ENCODE results near the gene LITAFD. TPM values are rescaled to one million over a fixed set of nuclear protein-coding genes. Genes with fewer than 3 reads are reported as not detected.
"Not testable (repeated sequence)": the region's sequence is repeated elsewhere in the genome, so short reads cannot be mapped to it uniquely, and the experiment has no call there.

LITAFD gene
- total RNA-seq, 1 donor from 2014 or later: not detected

DNA sequence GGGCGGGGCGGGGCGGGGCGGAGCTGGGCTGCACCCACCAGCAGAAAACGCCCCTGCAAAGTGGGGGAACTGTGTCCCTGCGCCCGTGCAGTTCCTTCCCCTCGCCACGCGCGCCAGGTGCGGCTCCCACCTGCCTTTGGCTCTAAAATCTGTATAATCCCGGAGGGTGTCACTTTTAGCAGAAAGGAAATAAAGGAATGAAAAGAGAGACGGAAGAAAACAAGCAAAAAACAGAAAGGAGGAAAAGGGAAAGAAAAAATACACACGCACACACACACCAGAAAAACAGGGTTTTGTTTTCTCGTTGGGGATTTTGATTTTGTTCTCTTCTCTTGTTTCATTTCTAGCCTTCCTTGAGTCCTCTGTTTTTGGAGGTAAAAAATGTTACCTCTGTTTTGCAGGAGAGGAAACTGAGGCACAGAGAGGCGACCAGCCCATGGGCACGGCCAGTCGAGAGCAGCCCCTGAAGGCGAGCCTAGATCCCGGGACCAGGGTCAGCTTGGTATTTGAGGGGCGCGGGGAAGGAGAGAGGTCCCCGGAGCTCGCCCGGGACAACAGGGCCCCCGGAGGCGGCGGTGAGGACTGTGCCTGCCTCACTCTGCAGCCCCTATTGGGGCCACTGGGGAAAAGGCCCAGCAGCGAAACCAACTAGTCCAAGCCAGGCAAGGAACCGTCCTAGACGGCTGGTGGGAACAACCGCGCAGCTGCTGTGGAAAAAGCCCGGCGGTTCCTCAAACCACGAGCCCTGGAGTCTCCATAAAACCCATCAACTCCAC, 12.8 kb upstream of the LITAFD start:
- DNase-seq (ENCODE audit: low spot score in 2 of 2) (no peak), FAIRE-seq (no peak)

DNA sequence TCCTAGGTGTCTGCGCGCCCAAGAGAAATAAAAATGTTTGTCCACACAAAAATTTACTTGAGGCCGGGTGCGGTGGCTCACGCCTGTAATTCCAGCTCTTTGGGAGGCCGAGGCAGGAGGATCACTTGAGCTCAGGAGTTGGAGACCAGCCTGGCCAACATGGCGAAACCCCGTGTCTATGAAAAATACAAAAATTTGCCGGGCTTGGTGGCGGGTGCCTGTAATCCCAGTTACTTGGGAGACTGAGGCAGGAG, 12.2 kb upstream of the LITAFD start:
- FAIRE-seq; DNase-seq (ENCODE audit: low spot score in 2 of 2): not testable (repeated sequence)

DNA sequence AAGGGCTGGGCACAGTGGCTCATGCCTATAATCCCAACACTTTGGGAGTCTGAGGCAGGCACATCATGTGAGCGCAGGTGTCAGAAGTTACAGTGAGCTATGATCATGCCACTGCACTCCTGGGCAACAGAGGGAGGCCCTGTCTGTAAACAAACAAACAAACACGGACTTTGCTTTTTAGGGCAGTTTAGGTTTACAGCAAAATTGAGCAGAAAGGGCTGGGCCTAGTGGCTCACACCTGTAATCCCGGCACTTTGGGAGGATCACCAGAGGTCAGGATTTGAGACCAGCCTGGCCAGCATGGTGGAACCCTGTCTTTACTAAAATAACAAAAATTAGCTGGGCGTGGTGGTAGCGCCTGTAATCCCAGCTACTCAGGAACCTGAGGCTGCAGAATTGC, 10.1 kb upstream of the LITAFD start:
- no peak for FAIRE-seq
- no peak for DNase-seq (ENCODE audit: low spot score in 2 of 2)

DNA sequence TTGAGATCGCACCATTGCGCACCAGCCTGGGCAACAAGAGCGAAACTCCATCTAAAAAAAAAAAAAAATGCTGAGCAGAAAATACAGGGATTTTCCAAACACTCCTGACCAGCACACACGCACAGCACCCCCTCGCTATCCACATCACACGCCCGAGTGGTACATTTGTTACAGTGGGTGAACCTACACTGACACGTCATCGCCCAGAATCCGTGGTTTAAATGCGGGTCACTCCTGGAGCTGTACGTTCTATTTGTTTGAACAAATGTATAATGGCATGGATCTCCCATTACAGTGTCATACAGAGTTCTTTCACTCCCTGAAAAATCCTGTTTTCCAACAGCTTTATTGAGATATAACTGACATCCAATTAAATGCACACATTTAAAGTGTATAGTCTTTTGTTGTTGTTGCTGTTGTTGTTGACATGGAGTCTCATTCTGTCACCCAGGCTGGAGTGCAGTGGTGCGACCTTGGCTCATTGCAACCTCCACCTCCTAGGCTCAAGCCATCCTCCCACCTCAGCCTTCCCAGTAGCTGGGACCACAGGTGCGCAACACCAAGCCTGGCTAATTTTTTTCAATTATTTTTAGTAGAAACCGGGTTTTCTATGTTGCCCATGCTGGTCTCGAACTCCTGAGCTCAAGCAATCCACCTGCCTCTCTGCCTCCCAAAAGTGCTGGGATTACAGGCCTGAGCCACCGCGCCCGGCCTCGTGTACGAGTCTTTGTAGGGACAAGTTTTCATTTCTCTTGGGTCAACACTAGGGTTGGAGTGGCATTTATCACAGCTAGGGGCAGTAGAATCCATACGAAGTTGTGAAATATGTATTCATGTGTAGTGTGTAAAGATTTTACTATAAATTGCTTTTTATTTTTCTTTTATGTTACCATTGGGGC, 8.9 kb upstream of the LITAFD start:
- FAIRE-seq (no peak), DNase-seq (ENCODE audit: low spot score in 2 of 2) (no peak)

DNA sequence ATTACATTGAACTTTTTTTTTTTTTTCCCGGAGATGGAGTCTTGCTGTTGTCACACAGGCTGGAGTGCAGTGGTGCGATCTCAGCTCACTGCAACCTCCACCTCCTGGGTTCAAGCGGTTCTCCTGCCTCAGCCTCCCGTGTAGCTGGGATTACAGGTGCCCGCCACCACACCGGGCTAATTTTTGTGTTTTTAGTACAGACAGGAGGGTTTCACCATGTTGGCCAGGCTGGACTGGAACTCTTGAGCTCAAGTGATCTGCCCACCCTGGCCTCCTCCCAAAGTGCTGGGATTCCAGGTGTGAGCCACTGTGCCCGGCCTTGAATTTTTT, 8.3 kb upstream of the LITAFD start:
- not testable (repeated sequence) for DNase-seq (ENCODE audit: low spot score in 2 of 2); FAIRE-seq

DNA sequence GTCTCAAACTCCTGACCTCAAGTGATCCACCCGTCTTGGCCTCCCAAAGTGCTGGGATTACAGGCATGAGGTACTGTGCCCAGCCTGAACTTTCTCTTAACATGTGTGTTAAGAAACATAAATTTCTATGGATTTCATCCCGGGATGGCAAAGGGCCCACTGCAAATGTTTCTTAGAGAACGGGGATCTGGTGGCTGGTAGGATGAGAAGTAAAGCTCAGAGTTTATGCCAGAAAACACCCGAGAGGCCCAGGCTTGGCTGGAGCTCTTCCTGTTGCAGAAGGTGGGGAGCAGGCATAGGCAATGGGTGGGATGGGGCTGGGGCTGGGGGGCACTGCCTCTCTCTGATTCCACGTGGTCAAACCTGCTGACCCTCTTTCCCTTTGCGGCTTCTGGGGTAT, 7.8 kb upstream of the LITAFD start:
- no peak for DNase-seq (ENCODE audit: low spot score in 2 of 2)
- no peak for FAIRE-seq

DNA sequence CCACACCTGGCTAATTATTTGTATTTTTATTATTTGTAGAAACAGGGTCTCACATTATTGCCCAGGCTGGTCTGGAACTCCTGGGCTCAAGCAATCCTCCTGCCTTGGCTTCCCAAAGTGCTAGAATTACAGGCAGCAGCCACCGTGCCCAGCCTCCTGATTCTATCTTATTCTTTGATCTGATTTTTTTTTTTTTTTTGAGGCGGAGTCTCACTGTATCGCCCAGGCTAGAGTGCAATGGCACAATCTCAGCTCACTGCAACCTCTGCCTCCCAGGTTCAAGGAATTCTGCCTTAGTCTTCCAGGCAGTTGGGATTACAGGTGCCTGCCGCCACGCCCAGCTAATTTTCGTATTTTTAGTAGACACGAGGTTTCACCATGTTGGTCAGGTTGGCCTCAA, 6.8 kb upstream of the LITAFD start:
- DNase-seq (ENCODE audit: low spot score in 2 of 2); FAIRE-seq: not testable (repeated sequence)

DNA sequence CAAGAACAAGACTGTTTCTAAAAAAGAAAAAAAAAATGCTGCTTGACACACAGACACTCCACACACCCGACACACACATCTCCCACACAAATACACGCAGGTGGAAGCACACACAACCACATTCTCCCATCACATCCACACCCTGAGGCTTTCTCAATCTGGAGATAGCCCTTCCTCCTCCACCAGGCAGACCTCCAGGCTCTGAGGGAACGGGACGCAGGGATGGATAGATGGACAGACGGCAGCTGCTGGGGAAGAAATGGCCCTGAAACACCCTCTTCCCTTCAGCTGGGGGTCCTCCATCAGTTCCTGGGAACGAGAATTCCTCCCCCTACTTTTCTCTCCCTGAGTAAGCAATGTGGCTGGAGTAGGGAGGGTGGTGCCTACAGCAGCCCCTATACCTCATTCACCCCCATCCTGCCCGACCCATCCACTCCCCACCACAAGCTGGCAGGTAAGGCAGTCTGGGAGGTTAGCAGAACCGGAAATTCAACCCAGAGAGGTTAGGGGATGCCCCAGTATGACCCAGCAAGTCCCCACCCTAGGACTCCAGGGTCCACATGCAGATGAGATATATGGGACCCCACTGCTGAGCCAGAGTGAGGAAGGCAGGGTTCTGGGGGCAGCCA, 4.1 kb upstream of the LITAFD start:
- no peak for DNase-seq (ENCODE audit: low spot score in 2 of 2)
- FAIRE-seq: no peak

DNA sequence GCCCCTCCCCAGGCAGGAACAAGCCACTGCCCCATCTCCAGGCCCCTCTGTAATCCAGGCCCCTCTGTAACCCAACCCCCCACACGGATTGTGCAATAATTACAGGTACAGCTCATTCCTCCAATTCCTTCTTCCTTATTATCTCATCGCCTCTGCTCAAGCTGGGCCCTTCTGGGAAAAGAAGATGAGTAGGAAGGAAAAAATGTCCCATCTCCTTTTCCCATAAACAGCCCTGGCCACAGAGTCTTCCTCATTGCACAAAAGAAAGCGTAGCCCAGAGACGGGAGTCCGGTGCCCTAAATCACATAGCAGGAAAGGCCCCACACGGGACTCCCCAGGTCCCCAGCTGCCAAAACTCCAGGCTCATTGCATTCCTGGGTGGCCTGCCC, 3.6 kb upstream of the LITAFD start:
- FAIRE-seq (no peak), DNase-seq (ENCODE audit: low spot score in 2 of 2) (peak in 1 of 2 donors; percentile 43)

DNA sequence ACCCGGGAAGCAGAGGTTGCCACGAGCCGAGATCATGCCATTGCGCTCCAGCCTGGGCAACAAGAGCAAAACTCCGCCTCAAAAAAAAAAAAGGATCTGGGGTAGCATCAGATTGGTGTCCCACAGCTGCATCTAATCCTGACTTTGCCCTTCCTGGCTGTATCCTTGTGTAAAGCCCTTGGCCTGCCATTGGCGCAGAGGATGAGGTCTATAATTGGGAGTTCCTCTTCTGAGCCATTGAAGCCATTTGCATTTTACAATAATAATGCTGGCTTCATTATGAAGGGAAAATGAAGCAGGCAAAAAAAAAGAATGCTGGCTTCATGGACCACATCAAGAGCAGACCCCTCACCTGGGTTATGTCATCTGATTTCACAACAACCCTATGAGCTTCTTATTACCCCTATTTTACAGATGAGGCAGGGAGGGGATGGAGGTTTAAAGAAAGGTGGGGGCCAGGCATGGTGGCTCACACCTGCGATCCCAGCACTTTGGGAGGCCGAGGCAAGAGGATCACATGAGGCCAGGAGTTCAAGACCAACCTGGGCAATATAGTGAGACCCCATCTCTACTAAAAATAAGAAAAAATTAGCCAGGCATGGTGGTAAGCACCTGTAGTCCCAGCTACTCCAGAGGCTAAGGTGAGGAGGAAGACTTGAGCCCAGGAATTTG, 1.2 kb upstream of the LITAFD start:
- FAIRE-seq (no peak), DNase-seq (ENCODE audit: low spot score in 2 of 2) (no peak)

DNA sequence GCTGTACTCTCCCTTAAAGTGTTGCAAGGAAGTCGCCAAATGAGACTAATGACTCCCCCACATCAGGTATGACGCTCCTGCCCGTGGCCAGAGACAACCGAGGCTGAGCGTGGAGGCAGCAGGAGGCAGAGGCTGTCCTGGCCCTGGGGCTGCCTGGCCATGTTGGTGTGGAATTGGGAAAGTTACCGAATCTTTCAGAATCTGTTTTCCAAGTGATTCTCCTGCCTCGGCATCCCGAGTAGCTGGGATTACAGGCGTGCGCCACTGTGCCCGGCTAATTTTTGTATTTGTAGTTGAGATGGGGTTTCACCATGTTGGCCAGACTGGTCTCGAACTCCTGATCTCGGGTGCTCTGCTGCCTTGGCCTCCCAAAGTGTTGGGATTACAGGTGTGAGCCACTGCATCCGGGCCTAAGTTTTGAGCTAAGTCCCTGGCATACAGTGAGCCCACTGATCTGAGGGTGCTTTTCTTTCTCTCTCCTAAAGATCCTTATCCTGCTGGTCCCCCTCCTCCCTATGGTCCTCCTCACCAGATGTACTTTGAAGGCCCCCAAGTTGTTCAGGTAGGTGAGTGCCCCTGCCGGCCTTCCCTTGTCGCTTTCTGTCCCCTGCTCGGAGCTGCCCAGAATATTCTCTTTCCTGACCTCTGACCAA, 700 bp downstream of the LITAFD start:
- DNase-seq (ENCODE audit: low spot score in 2 of 2) (no peak), FAIRE-seq (no peak)

DNA sequence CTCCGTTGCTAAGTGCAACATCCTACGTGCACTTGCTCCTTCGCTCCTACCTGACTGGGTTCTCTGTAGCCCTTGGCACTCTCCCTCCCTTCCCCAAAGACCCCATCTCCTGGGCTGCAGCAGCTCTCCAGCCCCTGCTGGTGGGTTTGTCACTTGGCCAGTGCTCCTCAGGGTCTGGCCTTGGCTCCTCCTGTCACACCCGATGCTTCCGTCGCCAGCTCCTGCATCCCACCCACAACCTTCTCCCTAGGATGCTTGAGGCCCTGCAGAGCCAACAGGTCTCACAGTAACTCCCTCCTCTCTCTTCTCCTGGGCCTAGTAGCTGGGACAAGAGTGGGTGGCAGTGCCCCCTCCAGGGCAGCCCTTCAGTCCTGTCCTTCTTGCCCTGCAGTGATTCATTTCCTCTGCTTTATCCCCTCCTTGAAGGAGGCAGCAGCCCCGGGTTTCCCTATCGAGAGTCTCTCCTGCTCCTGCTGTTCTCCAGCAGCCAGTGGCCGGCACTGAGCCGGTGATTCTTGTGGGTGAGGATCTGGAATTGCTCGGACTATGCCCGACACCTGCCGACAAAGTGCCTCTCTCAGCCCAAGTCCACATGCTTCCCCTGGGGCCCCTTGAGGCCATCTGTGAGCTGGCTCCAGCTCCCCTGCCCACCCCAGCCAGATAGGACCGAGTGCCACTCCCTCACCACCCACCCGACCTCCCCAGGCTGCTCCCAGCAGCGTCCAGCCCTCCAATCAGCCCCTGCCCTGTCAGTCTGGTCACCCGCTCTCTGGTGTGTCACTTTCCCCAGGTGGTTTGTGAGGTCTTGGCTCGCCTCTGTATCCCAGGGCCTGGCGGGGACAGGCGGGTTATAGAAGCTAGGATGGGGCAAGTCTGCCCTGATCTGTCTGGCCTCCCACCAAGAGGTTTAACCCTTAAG, 3.8 kb downstream of the LITAFD start:
- no peak for DNase-seq (ENCODE audit: low spot score in 2 of 2)
- FAIRE-seq: no peak

DNA sequence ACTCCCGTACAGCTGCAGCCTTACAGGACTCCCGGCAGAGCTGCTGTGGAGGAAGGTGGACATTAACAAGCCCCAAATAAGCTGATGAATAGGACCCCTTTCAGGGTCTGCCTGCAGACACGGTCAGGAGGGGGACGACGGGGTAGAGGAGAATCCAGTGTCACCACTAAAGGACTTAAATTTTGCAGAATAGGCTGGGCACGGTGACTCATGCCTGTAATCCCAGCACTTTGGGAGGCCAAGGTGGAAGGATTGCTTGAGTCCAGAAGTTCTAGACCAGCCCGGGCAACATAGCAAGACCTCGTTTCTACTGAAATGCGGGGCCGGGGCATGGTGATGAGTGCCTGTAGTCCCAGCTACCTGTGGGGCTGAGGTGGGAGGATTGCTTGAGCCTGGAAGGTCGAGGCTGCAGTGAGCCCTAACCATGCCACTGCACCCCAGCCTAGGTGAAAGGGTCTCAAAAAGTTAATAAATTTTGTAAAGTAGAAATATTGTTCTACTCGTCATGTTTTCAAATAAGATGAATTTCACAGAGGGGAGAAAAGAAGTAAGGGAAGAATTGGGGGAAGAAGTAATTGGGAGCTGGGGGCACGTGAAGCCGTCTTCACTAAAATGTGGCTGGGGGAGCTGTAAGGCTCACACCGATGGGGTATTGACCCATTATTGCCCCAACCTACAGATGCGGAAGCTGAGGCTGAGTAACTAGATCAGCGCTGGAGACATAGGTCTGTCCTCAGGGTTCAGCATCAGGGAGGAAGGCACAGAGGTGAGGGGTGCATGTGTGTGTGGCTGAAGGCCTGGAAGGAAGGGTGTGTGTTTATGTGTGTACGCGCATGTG, 4.7 kb downstream of the LITAFD start:
- DNase-seq (ENCODE audit: low spot score in 2 of 2): no peak
- FAIRE-seq: no peak

DNA sequence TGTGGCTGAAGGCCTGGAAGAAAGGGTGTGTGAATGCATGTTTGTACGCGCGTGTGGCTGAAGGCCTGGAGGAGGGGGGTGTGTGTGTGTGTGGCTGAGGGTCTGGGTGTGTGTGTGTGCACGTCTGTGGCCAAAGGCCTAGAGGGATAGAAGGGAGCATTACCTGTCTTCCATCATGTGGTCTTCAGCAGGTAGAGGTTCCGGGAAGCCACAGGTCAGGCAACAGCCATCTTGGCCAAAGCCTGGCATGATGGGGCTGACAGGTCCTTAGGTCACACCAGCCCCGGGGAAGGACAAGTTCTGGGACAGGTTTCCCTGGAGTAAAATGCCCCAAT, 5.2 kb downstream of the LITAFD start:
- no peak for DNase-seq (ENCODE audit: low spot score in 2 of 2)
- FAIRE-seq: no peak

DNA sequence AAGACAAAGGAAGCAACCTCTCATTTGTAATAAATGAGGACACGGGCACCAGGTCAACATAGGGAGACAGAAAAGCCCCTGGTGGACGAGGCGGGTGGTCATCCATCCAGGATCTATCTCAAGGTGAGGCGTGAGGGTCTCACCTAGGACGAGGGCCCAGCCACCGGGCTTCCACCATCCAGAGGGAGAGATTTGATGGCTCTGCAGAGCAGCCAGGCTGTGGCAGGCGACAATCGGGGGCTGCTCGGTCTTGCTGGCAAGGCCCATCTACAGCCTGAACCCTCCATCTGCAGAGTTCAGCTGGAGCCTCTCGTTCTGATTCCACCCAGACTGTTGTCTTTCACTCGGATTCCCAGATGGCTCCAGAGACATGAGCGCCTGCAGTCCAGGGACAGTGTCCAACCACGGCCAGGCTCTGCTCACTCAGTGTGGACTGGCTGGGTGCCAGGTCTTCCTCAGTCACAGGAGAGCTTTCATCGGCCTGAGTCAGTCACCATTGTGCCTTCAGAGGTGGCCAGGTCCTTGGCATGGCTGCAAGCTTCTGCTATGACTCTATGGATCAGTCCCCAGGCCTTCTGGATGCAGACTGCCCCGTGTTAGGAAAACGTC, 5.9 kb downstream of the LITAFD start:
- no peak for FAIRE-seq
- peak; percentile 52 to 62 for DNase-seq (ENCODE audit: low spot score in 2 of 2)

DNA sequence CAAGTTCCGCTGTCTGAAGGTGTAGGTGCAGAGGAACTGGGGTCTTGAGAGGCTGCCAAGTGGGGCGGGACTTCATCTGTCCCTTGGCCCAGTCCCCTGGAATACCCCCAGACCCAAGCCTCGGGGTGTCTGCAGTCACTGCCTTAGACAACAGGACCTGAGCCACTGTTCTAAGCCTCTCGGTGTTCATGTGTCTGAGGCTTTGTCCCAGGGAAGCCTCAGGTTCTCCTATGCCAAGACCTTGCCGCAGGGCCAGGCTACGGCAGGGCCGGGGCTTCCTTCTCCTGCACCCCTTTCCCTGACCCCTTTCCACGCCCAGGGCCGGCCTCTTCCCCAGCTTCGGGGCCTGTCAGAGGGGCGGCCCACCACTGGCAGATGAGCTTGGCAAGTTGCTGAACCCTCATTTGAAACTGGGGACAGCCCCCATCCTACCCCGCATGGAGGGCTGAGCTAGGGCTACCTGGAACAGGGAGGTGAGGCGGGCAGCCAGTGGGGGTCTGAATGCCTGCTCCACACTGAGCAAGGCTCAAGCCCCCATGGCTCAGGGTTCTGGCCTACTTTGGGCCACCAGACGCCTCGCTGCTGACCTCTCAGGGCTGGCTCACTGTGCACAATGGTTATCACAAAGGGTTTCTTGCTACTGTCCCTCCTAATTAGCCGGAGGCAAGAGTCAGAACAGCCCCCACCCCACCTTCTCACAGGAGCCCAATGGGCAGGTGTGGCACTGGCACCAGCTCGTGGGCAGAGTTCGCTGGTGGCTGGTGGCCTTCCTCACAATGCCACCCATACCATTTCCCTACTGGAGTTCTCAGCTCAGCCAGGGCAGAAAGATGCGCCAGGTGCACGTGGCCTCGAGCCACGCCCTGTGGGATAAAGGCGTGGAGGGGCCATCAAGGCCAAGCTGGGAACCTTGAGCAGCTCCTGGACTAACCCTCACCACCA, 7.1 kb downstream of the LITAFD start:
- DNase-seq (ENCODE audit: low spot score in 2 of 2) (no peak), FAIRE-seq (no peak)

DNA sequence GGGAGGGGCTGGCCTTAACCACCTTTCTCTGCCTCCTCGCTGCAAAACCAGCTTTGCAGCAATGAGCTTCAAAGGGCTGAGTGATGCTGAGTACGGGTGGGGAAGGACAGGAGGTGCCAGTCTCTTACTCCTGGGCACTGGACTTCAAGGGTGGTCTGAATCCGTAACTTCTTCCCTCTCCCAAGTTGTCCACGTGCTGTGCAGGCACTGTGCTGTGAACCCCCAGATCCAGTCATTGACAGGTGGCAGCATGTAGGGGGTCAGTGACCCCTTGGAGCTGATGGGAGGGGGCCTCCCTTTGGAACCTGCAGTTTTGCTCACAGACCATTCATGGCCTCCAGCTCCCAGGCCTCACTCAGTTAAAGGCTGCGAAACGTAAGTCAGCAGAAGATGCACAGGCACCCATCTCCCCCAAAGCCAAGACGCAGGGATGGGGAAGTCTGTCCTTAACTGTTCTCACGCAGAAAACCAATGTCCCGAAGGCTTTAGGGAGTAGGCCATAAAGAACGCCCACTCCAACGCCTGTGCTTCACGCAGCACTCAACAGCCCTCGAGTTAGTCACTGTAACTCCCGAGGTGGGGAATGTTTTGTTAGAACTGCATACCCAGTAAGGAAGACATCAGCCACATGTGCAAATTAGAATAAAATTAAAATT, 7.9 kb downstream of the LITAFD start:
- DNase-seq (ENCODE audit: low spot score in 2 of 2): no peak
- no peak for FAIRE-seq

Measured in frontal cortex (tissue), 4 donors.